Smooth muscle cell (in vitro differentiated cells): ENCODE results near the gene PFDN2. TPM values are rescaled to one million over a fixed set of nuclear protein-coding genes. Genes with fewer than 3 reads are reported as not detected.

Source experiments
- DNase-seq: peaks from one replicate; lab custom pipeline; 2025; ENCODE audit not compliant: unreplicated experiment; lab: John Stamatoyannopoulos, UW
- H2AFZ ChIP-seq: fragments of 200-600 bp; sonication (generic); 2 replicates; pipeline ENCODE4 v1.6.0; 2016; ENCODE audit warnings: antibody characterized with exemption, low read depth, mild to moderate bottlenecking
- H3F3A ChIP-seq: fragments of 200-600 bp; sonication (generic); 2 replicates; pipeline ENCODE4 v1.6.0; 2017; ENCODE audit warnings: antibody characterized with exemption, low read depth
- H3K27ac ChIP-seq: fragments of 200-600 bp; sonication (generic); 2 replicates; pipeline ENCODE4 v1.5.1; 2016; ENCODE audit warnings: low read depth, mild to moderate bottlenecking
- H3K27me3 ChIP-seq: fragments of 200-600 bp; sonication (generic); 2 replicates; pipeline ENCODE4 v1.6.1; 2016; ENCODE audit warnings: low read depth, mild to moderate bottlenecking
- H3K36me3 ChIP-seq: fragments of 200-600 bp; sonication (generic); 2 replicates; pipeline ENCODE4 v1.5.1; 2016; ENCODE audit warnings: low read depth
- H3K4me1 ChIP-seq: fragments of 200-600 bp; sonication (generic); 2 replicates; pipeline ENCODE4 v1.5.1; 2016; ENCODE audit warnings: low read depth
- H3K4me2 ChIP-seq: fragments of 200-600 bp; sonication (generic); 2 replicates; pipeline ENCODE4 v1.6.0; 2016; ENCODE audit warnings: mild to moderate bottlenecking
- H3K4me3 ChIP-seq: fragments of 200-600 bp; sonication (generic); 2 replicates; pipeline ENCODE4 v1.5.1; 2016; ENCODE audit warnings: mild to moderate bottlenecking
- H3K79me2 ChIP-seq: fragments of 200-600 bp; sonication (generic); 2 replicates; pipeline ENCODE4 v1.6.0; 2016; ENCODE audit warnings: low read depth, mild to moderate bottlenecking
- H3K9ac ChIP-seq: fragments of 200-600 bp; sonication (generic); 2 replicates; pipeline ENCODE4 v1.6.0; 2016; ENCODE audit warnings: low read depth
- H3K9me3 ChIP-seq: fragments of 200-600 bp; sonication (generic); replicated peaks from 2 replicates; pipeline ENCODE4 v1.5.1; 2016; ENCODE audit warnings: low read depth
- H4K20me1 ChIP-seq: fragments of 200-600 bp; sonication (generic); 2 replicates; pipeline ENCODE4 v1.6.0; 2016; ENCODE audit warnings: low read depth
- CTCF ChIP-seq: fragments of 200-600 bp; sonication (generic); IDR thresholded peaks from 2 replicates; pipeline ENCODE4 v1.5.1; 2017; ENCODE audit warnings: borderline replicate concordance, mild to moderate bottlenecking, antibody characterized with exemption; ENCODE audit not compliant: insufficient read depth, poor library complexity, severe bottlenecking
- WGBS: methylation state at CpG from one replicate; pipeline ENCODE4 v1.1.7; 2016; ENCODE audit warnings: low lambda C conversion rate; 5-methylcytosine and 5-hydroxymethylcytosine counted together
- polyA plus RNA-seq: library from polyadenylated mRNA; unstranded; fragments of >200 nt; fragmentation: Nextera tagmentation; extraction: Ambion mirVana; gene quantifications from 2 replicates; pipeline ENCODE4 v1.2.1, GENCODE V29; 2016
- small RNA-seq: library from RNA; depleted of rRNA; stranded (forward); fragments of <200 nt; gene quantifications from one replicate; pipeline ENCODE3, GENCODE V24; 2014
- total RNA-seq: library from RNA; depleted of rRNA; stranded (reverse); fragments of >200 nt; gene quantifications from 2 replicates; pipeline ENCODE4 v1.2.3, GENCODE V29; 2014

The PFDN2 gene
- total and polyA plus RNA-seq, 2 experiments from 2014 or later = 82.0 to 139 TPM

GRCh38 chr1:161052899-161053298, 64.9 kb downstream of the PFDN2 start:
- WGBS = 90% methylated on average over 3 of the region's 3 CpGs
- TF ChIP-seq CTCF = no peak

GRCh38 chr1:161051219-161051618, 66.6 kb downstream of the PFDN2 start:
- H3K4me3 ChIP-seq = no peak overlapping the region
- peaks cover 5% of the 10 kb centered on the region for H3K4me1 ChIP-seq
- H4K20me1 ChIP-seq = no peaks in the 10 kb centered on the region
- H3K4me2 ChIP-seq = no peak overlapping the region
- no peak for TF ChIP-seq CTCF
- H3K36me3 ChIP-seq = no peaks in the 10 kb centered on the region
- H3F3A ChIP-seq = no peaks in the 10 kb centered on the region
- WGBS = 98% methylated on average over 10 of the region's 10 CpGs
- no peak overlapping the region for H3K27ac ChIP-seq
- no peak for DNase-seq
- H3K9ac ChIP-seq = no peak overlapping the region
- no peaks in the 10 kb centered on the region for H3K9me3 ChIP-seq
- H3K27me3 ChIP-seq = no peaks in the 10 kb centered on the region
- no peak overlapping the region for H2AFZ ChIP-seq
- no peaks in the 10 kb centered on the region for H3K79me2 ChIP-seq

More at GRCh38 chr1:161052899-161053298, 64.9 kb downstream of the PFDN2 start:
- Histone ChIP-seq H2AFZ (no peak overlapping the region), H3F3A (no peaks in the 10 kb centered on the region), H3K4me2 (no peak overlapping the region), H3K4me3 (no peak overlapping the region), H3K79me2 (no peaks in the 10 kb centered on the region), H3K27me3 (no peaks in the 10 kb centered on the region), H3K27ac (no peak overlapping the region), H3K9me3 (no peaks in the 10 kb centered on the region), H3K36me3 (no peaks in the 10 kb centered on the region), H3K9ac (no peak overlapping the region), H3K4me1 (no peaks in the 10 kb centered on the region), H4K20me1 (no peaks in the 10 kb centered on the region)
- no peak for DNase-seq

Small RNAs within 50 kb of the gene (small RNA-seq; reads per million reads assigned to genes)
- gene RF01225 = not detected

Other genes starting within 250 kb of the PFDN2 start
- not detected in 2 replicates for gene ITLN1, start 232.9 kb downstream of the PFDN2 start, total RNA-seq
- not detected in 2 replicates for gene ITLN1, start 232.9 kb downstream of the PFDN2 start, polyA plus RNA-seq
- not detected in 2 replicates for gene ITLN2, start 163.2 kb downstream of the PFDN2 start, total RNA-seq
- not detected in 2 replicates for gene ITLN2, start 163.2 kb downstream of the PFDN2 start, polyA plus RNA-seq
- 57.8 and 62.5 TPM in 2 replicates for gene F11R, start 96.9 kb downstream of the PFDN2 start, total RNA-seq
- gene F11R, start 96.9 kb downstream of the PFDN2 start, polyA plus RNA-seq = 26.4 and 35.6 TPM in 2 replicates
- 11.5 and 48.0 TPM in 2 replicates for gene TSTD1, start 79.1 kb downstream of the PFDN2 start, total RNA-seq
- gene TSTD1, start 79.1 kb downstream of the PFDN2 start, polyA plus RNA-seq = 26.0 and 63.2 TPM in 2 replicates
- gene USF1, start 72.1 kb downstream of the PFDN2 start, total RNA-seq = 47.0 and 51.7 TPM in 2 replicates
- gene USF1, start 72.1 kb downstream of the PFDN2 start, polyA plus RNA-seq = 18.2 and 20.0 TPM in 2 replicates
- gene ARHGAP30, start 48.1 kb downstream of the PFDN2 start, total RNA-seq = 0.90 and 1.2 TPM in 2 replicates
- gene ARHGAP30, start 48.1 kb downstream of the PFDN2 start, polyA plus RNA-seq = 0.13 and 1.1 TPM in 2 replicates
- gene NECTIN4, start 28.5 kb downstream of the PFDN2 start, total RNA-seq = 18.2 and 27.6 TPM in 2 replicates
- 12.7 and 32.8 TPM in 2 replicates for gene NECTIN4, start 28.5 kb downstream of the PFDN2 start, polyA plus RNA-seq
- gene KLHDC9, start 19.7 kb downstream of the PFDN2 start, total RNA-seq = 2.2 and 10.0 TPM in 2 replicates
- gene KLHDC9, start 19.7 kb downstream of the PFDN2 start, polyA plus RNA-seq = 3.3 and 4.6 TPM in 2 replicates
- 33.6 and 37.2 TPM in 2 replicates for gene NIT1, start 68 bp upstream of the PFDN2 start, total RNA-seq
- gene NIT1, start 68 bp upstream of the PFDN2 start, polyA plus RNA-seq = 37.6 and 53.0 TPM in 2 replicates
- gene DEDD, start 14.6 kb upstream of the PFDN2 start, total RNA-seq = 36.3 and 36.9 TPM in 2 replicates
- gene DEDD, start 14.6 kb upstream of the PFDN2 start, polyA plus RNA-seq = 33.7 and 38.6 TPM in 2 replicates
- gene UFC1, start 35.9 kb upstream of the PFDN2 start, total RNA-seq = 57.1 and 58.2 TPM in 2 replicates
- gene UFC1, start 35.9 kb upstream of the PFDN2 start, polyA plus RNA-seq = 81.5 and 94.5 TPM in 2 replicates
- gene USP21, start 41.5 kb upstream of the PFDN2 start, total RNA-seq = 6.9 and 10.7 TPM in 2 replicates
- gene USP21, start 41.5 kb upstream of the PFDN2 start, polyA plus RNA-seq = 25.4 and 30.8 TPM in 2 replicates
- gene PPOX, start 48.4 kb upstream of the PFDN2 start, total RNA-seq = 14.2 and 16.5 TPM in 2 replicates
- 23.8 and 31.6 TPM in 2 replicates for gene PPOX, start 48.4 kb upstream of the PFDN2 start, polyA plus RNA-seq
- gene B4GALT3, start 59.5 kb upstream of the PFDN2 start, total RNA-seq = 21.4 and 21.9 TPM in 2 replicates
- 44.9 and 47.0 TPM in 2 replicates for gene B4GALT3, start 59.5 kb upstream of the PFDN2 start, polyA plus RNA-seq
- 11.5 and 17.1 TPM in 2 replicates for gene ADAMTS4, start 81.0 kb upstream of the PFDN2 start, total RNA-seq
- 17.7 and 28.3 TPM in 2 replicates for gene ADAMTS4, start 81.0 kb upstream of the PFDN2 start, polyA plus RNA-seq
- 54.3 and 58.1 TPM in 2 replicates for gene NDUFS2, start 84.3 kb upstream of the PFDN2 start, total RNA-seq
- 136 and 139 TPM in 2 replicates for gene NDUFS2, start 84.3 kb upstream of the PFDN2 start, polyA plus RNA-seq
- gene FCER1G, start 97.3 kb upstream of the PFDN2 start, total RNA-seq = not detected in 2 replicates
- gene FCER1G, start 97.3 kb upstream of the PFDN2 start, polyA plus RNA-seq = 0.78 and 0.98 TPM in 2 replicates
- gene APOA2, start 105.6 kb upstream of the PFDN2 start, total RNA-seq = not detected in 2 replicates
- 1.6 and 3.6 TPM in 2 replicates for gene APOA2, start 105.6 kb upstream of the PFDN2 start, polyA plus RNA-seq
- 3.3 and 8.6 TPM in 2 replicates for gene TOMM40L, start 108.0 kb upstream of the PFDN2 start, total RNA-seq
- 8.3 and 9.0 TPM in 2 replicates for gene TOMM40L, start 108.0 kb upstream of the PFDN2 start, polyA plus RNA-seq
- gene NR1I3, start 120.2 kb upstream of the PFDN2 start, total RNA-seq = not detected in 2 replicates
- 0.46 and 0.90 TPM in 2 replicates for gene NR1I3, start 120.2 kb upstream of the PFDN2 start, polyA plus RNA-seq
- gene PCP4L1, start 140.7 kb upstream of the PFDN2 start, total RNA-seq = 0.09 and 0.13 TPM in 2 replicates
- gene PCP4L1, start 140.7 kb upstream of the PFDN2 start, polyA plus RNA-seq = 0.28 TPM in 1 of 2 replicates, not detected in the other
- gene MPZ, start 191.9 kb upstream of the PFDN2 start, total RNA-seq = not detected in 2 replicates
- gene MPZ, start 191.9 kb upstream of the PFDN2 start, polyA plus RNA-seq = 0.22 TPM in 1 of 2 replicates, not detected in the other
- 153 and 179 TPM in 2 replicates for gene SDHC, start 196.3 kb upstream of the PFDN2 start, total RNA-seq
- 333 and 342 TPM in 2 replicates for gene SDHC, start 196.3 kb upstream of the PFDN2 start, polyA plus RNA-seq
- not detected in 2 replicates for gene CFAP126, start 249.8 kb upstream of the PFDN2 start, total RNA-seq
- gene CFAP126, start 249.8 kb upstream of the PFDN2 start, polyA plus RNA-seq = not detected in 2 replicates